GM19455 (cell line): ENCODE results near the gene PRDM8.

Experiments used
- ATAC-seq: cut with Tn5 transposase; IDR thresholded peaks from one replicate; pipeline ENCODE4 v1.9.1; 2021; ENCODE audit not compliant: unreplicated experiment

PRDM8 gene

DNA sequence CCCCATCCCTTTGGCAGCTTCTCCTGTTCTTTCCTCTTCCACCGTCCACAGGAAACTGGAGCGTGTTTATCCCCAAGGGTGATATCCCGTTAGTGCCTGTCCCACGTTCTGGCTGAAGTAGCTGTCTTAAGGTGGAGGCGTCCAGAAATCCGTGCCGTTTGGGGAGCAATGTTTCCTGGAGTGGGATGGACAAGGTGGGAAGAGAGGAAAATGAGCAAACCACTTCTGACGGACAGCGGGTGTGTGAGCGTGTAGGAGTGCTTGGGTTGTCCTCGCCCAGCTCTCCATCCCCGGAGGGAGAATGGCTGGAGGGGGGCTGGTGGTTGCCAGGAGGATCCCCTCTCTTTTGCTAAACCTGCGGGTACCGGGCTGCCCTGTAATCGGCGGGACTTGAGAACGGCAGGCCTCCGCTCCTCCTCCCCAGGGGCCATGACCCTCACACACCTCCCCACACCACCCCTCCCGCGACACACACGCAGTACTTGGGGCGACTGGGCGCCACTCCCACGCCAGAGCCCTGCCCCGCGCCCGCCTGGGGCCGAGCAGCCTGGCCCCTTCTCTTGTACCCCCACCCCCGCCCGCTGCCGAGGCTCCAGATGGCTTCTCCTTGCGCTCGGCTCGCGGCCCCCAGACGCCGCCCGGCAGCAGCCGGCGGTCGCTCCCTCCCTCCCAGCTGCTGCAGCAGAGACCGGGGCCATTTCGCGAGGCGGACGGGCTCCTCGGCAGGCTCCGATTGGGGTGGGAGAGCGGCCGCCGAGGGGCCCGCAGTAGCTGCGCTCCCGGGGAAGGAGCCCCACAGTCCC, 13.9 kb upstream of the PRDM8 start:
- ATAC-seq: peak; percentile 72

- ATAC-seq: peak; percentile 95
Measured at GRCh38 chr4:80184053-80184824, 13.1 kb upstream of the PRDM8 start.

GRCh38 chr4:80184825-80185756, 12.2 kb upstream of the PRDM8 start:
- no peak for ATAC-seq

DNA sequence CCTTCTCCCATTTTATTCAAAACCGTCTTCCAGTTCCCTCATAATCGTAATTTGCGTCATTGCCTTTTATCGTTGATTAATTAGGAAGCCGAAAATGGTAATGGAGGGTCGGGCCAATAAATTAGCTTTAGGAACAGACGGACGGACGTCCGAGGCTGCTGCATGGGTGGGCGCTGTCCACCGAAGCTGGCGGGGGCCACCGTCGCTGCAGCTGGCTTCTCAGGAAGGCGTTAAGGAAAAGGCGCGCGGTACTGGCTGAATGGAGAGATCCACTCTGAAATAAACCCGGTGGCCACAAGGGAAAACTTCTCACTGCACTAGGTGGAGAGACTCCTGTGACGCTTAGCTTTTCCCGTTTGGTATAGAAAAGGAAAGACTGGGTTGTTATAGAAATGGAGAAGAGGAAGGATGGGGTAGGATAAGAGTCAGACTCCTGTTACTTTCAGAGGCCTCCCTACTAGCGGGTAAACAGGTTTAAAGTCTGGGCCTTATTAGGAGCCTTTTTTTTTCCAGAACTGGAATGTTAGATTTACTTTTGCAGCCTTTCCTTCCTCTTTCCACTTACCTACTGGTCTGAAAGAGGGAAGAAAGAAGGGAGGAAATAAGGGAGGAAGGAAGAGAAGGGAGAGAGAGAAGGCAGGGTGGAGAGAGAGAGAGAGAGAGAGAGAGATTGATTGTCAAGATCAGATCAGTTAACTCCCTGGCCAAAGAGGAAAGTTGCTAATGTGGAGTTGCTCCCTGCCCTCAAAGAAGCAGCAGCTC, 11.3 kb upstream of the PRDM8 start:
- ATAC-seq: no peak

GRCh38 chr4:80186676-80187075, 10.6 kb upstream of the PRDM8 start:
- ATAC-seq: no peak

GRCh38 chr4:80187677-80188076, 9.6 kb upstream of the PRDM8 start:
- ATAC-seq: no peak

DNA sequence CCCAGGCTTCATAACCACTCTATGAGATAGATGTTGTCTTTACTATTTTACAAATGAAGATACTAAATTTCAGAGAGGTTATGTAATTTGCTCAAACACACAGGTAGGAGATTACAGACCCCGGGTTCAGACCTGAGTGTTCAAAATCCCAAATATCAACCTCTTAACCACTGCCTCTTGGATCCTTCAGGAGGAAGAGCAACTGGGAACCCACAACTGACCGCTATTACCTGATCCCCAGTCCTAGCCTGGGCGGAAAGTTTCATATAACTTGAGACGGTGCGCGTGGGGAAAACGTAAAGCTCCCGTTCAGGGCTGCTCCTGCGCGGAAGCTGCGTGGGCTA, 8.9 kb upstream of the PRDM8 start:
- no peak for ATAC-seq

DNA sequence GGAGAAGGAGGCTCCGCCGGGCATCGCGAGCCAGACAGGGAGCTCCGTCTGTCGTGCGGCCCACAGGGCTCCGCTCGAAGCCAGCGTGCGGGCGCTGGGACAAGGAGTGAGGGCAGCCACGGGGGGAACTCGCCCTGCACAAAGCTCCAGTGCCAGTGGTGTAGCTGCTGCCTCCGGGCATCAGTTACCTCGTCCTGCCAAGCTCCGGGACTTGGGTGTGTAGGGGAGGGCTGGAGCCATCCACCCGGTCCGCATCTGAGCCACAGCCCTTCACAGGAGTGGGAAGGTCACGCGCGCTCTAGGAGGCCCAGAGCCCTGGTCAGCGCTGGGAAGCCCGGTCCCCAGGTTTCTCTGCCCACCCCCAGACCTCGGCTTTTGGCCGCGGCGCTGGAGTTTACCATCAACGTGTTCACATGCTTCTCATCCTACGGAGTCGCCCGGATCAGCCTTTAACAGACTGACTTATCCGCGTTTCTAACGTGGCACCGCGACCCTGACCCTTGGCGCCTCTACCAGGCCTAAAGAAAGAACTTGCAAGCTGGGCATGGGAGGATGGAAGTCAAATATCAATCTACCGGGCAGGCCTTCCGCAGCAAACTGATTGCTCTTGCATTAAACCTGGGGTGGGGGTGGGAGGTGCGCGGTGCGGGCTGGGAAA, 8.4 kb upstream of the PRDM8 start:
- ATAC-seq: no peak

DNA sequence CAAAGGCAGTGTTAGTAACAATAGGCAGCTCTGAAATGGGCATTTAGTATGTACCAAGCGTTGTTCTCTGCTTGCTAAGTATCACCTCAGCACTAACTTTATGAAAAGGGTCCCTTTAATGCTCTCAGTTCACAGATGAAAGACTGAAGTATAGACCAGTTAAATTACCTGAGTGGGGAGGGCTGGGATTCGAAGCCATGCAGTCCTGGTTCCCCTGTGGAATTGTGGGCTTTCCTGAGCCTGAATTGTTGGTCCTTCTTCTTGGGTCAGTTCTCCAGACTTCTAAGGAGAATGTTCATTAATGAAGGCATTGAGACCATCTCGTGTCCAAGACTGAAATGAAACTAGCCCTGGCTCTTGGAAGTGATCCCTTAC, 7.7 kb upstream of the PRDM8 start:
- ATAC-seq: no peak

GRCh38 chr4:80189956-80190677, 7.2 kb upstream of the PRDM8 start:
- no peak for ATAC-seq

- ATAC-seq: no peak
Measured at GRCh38 chr4:80192252-80192866, 4.9 kb upstream of the PRDM8 start.

DNA sequence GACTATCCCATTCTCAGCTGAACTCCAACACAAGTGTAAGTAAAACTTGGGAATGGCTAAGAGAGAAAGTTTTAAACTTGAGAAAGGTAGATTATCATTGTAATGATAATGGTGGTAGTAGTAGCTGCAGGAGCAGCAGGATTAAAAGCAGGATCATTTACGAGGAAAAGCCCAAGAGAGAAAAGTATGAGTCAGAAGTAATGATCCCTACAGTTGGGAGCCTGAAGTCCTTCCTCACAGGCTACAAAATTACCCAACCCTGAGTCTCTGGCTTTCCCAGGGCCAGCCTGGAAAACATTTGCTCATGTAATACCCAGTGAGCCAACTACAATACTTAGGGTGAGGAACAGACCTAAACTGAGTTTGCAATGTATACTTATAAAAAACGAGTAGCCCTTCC, 4.4 kb upstream of the PRDM8 start:
- ATAC-seq: no peak

DNA sequence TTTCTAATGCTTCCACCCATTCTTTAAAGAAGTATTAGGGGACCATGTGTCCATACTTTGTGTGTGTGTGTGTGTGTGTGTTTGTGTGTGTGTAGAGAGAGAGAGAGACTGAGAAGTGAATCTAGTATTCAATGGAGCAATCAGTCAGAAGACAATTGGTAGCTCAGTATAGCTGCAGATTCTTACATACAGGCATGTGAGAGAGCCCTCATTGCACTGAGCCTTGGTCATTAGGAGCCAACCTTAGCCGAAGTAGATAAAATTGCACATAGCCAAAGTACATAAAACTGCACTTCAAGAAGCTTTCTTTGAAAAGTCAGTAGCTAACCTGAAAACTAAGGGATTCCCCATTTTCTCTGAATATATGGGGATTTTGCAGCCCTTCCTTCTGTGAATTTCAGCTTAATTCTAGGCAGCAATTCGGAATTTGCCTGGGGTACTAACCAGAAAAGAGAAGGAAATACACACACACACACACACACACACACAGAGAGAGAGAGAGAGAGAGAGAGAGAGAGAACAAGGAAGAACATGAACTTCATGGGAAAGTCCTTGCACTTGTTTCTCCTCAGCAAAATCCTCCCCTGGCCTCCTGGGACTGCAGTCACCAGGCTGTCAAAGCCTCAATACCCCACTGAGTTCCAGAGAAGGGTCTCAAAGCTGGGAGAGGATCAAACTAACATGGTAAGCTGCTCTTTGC, 1.7 kb upstream of the PRDM8 start:
- no peak for ATAC-seq

DNA sequence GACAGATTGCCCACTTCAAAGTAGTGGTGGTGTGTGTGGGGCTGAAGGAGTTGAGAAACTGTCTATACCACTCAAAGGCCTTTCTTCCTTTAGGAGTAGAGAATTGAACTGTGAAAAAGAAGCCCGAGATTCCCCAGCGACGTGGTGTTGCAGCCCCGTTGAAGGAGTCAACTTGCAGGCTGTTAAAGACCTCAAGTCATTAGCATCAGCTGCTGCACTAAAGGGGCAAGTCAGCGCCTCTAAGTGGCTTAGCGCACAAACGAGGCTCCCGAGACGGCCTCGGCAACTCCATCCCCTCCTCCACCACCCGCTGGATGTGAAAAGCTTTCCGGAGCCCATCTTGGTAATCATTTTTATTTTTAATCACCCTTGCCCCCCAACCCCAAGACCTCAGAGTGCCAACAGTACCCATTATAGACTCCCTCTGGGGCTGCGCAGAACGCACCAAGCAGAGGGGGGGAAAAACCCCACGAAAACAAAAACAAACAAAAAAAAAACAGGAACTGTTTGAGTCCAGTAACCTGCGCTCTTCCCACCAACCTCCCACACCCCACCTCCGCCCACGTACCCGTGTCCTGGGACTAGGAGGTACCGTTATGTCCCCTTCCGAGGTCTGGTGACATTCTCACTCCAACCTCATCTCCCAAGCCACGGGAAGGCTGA, 913 bp upstream of the PRDM8 start:
- no peak for ATAC-seq

GRCh38 chr4:80197601-80198440, 518 bp downstream of the PRDM8 start:
- ATAC-seq: no peak

GRCh38 chr4:80198441-80198837, 1.1 kb downstream of the PRDM8 start:
- no peak for ATAC-seq

DNA sequence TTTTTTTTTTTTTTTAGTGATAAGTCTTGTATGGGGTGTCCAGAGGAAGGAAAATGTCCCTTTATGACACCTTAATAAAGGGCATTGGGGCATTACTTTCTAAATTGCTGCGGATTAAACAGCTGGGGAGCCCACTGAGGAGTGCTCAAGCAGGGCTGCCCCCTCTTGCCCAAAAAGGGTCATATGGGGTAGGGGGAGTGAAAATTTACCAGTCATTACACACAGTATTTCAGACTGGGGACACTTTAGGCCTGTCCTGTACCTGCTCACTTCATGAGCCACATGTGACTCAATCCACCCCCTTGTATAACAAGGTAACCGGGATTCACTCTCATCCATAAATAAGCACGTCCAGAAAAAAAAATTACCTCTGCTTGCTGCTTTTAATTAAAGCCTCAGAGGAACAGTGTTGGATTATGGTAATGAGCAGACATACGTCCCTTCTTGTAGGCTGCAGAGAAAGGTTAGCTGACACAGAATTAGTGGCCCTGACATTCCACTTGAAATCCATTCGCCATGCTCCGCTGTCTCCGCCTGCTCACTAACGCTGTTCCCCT, 1.8 kb downstream of the PRDM8 start:
- no peak for ATAC-seq
